Endothelial cell of umbilical vein (primary cell): ENCODE data around the gene ITGAE. TPM values are rescaled to one million over a fixed set of nuclear protein-coding genes. Genes with fewer than 3 reads are reported as not detected.

Experiments used
- BruUV-seq: library from RNA; stranded (reverse); fragments of 400-500 nt; replicated peaks from 2 replicates; lab custom pipeline; 2021; lab: Mats Ljungman, UMichigan
- CTCF ChIA-PET: fragments of 300-600, 350-600 bp; sonication (Branson Sonifier 250); formaldehyde crosslinking; loops from one replicate; lab custom pipeline; 2021; ENCODE audit warnings: antibody characterized with exemption, inconsistent platforms; lab: Charles Lee
- POLR2A ChIA-PET: fragments of 300-600, 350-600 bp; sonication (Branson Sonifier 250); formaldehyde crosslinking; loops from one replicate; lab custom pipeline; 2021; ENCODE audit warnings: antibody characterized with exemption, inconsistent platforms; lab: Charles Lee
- DNase-seq: peaks from one replicate; pipeline ENCODE4 v3.0.0-alpha.2; 2011; ENCODE audit warnings: low read depth, low spot score
- FAIRE-seq: peaks from 2 replicates; lab custom pipeline; 2011; peaks lifted over from hg19 to GRCh38; lab: Jason Lieb, UNC
- H2AFZ ChIP-seq: 2 replicates; pipeline ENCODE4 v1.6.0; 2012; ENCODE audit warnings: low read depth, low read length, control low read depth, inconsistent platforms
- H3K27ac ChIP-seq: 2 replicates; pipeline ENCODE4 v1.5.1; 2011; ENCODE audit warnings: low read depth, mild to moderate bottlenecking, control low read depth, low read length, moderate library complexity; ENCODE audit not compliant: insufficient read depth
- H3K27me3 ChIP-seq, 2 experiments: 2 replicates each; pipeline versions ENCODE4 v1.6.0 to v1.6.1; 2011; ENCODE audit warnings: low read length in 2 of 2, mixed read lengths in 1 of 2; ENCODE audit not compliant: control insufficient read depth in 2 of 2, insufficient read depth in 2 of 2
- H3K36me3 ChIP-seq, 2 experiments: 2 replicates in 1 of 2; 3 replicates in 1 of 2; pipeline ENCODE4 v1.5.1; 2011; ENCODE audit warnings: low read length in 2 of 2, mild to moderate bottlenecking in 1 of 2, moderate library complexity in 1 of 2; ENCODE audit not compliant: control insufficient read depth in 2 of 2, insufficient read depth in 2 of 2; ENCODE audit errors: extremely low read depth in 1 of 2
- H3K4me1 ChIP-seq: 3 replicates; pipeline ENCODE4 v1.5.1; 2011; ENCODE audit warnings: mild to moderate bottlenecking, low read length; ENCODE audit not compliant: control insufficient read depth, insufficient read depth; ENCODE audit errors: extremely low read depth
- H3K4me2 ChIP-seq: 2 replicates; pipeline ENCODE4 v1.6.1; 2011; ENCODE audit warnings: low read length, control low read depth, mixed read lengths; ENCODE audit not compliant: insufficient read depth
- H3K4me3 ChIP-seq, 3 experiments: fragments of 200-600 bp in 1 of 3; sonication (generic), shearing (Covaris generic) in 1 of 3; replicated peaks in 1 of 3; 2 replicates each; pipeline ENCODE4 v1.5.1; 2011 to 2016; ENCODE audit warnings: control low read depth in 3 of 3, low read length in 3 of 3, mild to moderate bottlenecking in 2 of 3, inconsistent platforms in 1 of 3, low read depth in 1 of 3, moderate library complexity in 1 of 3; ENCODE audit not compliant: insufficient read depth in 1 of 3
- H3K79me2 ChIP-seq: 2 replicates; pipeline ENCODE4 v1.6.0; 2012; ENCODE audit warnings: low read length, inconsistent platforms; ENCODE audit not compliant: control insufficient read depth, insufficient read depth
- H3K9ac ChIP-seq: replicated peaks from 2 replicates; pipeline ENCODE3; 2011; ENCODE audit warnings: low read length, control low read depth; ENCODE audit not compliant: insufficient read depth; ENCODE audit errors: extremely low read depth
- H3K9me1 ChIP-seq: replicated peaks from 3 replicates; pipeline ENCODE4 v1.6.0; 2011; ENCODE audit warnings: mild to moderate bottlenecking, low read length; ENCODE audit not compliant: control insufficient read depth, insufficient read depth; ENCODE audit errors: extremely low read depth
- H3K9me3 ChIP-seq: replicated peaks from 2 replicates; pipeline ENCODE4 v1.5.1; 2012; ENCODE audit warnings: low read length, inconsistent platforms; ENCODE audit not compliant: control insufficient read depth, insufficient read depth
- H4K20me1 ChIP-seq: replicated peaks from 2 replicates; pipeline ENCODE3; 2011; ENCODE audit warnings: mild to moderate bottlenecking, low read length; ENCODE audit not compliant: control insufficient read depth, insufficient read depth; ENCODE audit errors: extremely low read depth
- CTCF ChIP-seq, 2 donors: IDR thresholded peaks; 1 replicate in 1 of 2; 2 replicates in 1 of 2; pipeline ENCODE4 v1.5.1; 2011; ENCODE audit warnings: low read length in 2 of 2, mild to moderate bottlenecking in 2 of 2, moderate library complexity in 2 of 2, control low read depth in 1 of 2, inconsistent platforms in 1 of 2, low read depth in 1 of 2; ENCODE audit not compliant: insufficient read depth in 1 of 2; ENCODE audit errors: extremely low read depth in 1 of 2
- EZH2 ChIP-seq: IDR thresholded peaks from 2 replicates; pipeline ENCODE4 v1.6.1; 2012; ENCODE audit warnings: borderline replicate concordance, low read depth, mild to moderate bottlenecking, moderate library complexity, low read length, inconsistent platforms; ENCODE audit not compliant: severe bottlenecking
- FOS ChIP-seq: IDR thresholded peaks from 2 replicates; pipeline ENCODE4 v1.6.1; 2011; ENCODE audit warnings: mild to moderate bottlenecking, low read length, moderate library complexity, borderline replicate concordance; ENCODE audit not compliant: insufficient read depth
- GATA2 ChIP-seq: IDR thresholded peaks from 2 replicates; pipeline ENCODE4 v1.7.0; 2011; ENCODE audit warnings: low read depth, mild to moderate bottlenecking, moderate library complexity, mixed read lengths, low read length; ENCODE audit not compliant: insufficient read length, insufficient read depth
- JUN ChIP-seq: IDR thresholded peaks from 2 replicates; pipeline ENCODE4 v1.6.1; 2011; ENCODE audit warnings: borderline replicate concordance, low read depth; ENCODE audit not compliant: insufficient read length, insufficient read depth
- MAX ChIP-seq: IDR thresholded peaks from 2 replicates; pipeline ENCODE4 v1.6.1; 2011; ENCODE audit not compliant: insufficient read depth, insufficient read length
- MYC ChIP-seq: IDR thresholded peaks from one replicate; pipeline ENCODE4 v1.6.1; 2011; ENCODE audit warnings: mild to moderate bottlenecking, low read depth, low read length
- POLR2A ChIP-seq: IDR thresholded peaks from 2 replicates; pipeline ENCODE4 v1.6.1; 2012; ENCODE audit warnings: low read depth, mild to moderate bottlenecking, control low read depth, low read length
- POLR2AphosphoS5 ChIP-seq: IDR thresholded peaks from 2 replicates; pipeline ENCODE4 v1.6.1; 2012; ENCODE audit warnings: low read depth, mild to moderate bottlenecking, control low read depth, low read length, moderate library complexity; ENCODE audit not compliant: insufficient read depth
- dilution Hi-C: fragments of 300-500 bp; cut with MboI; formaldehyde crosslinking; loops from one replicate; pipeline ENCODE4 v1.15.0; 2019; ENCODE audit warnings: low sequenced_read_pairs; ENCODE audit not compliant: extremely low pct_ligation_motif_present
- intact Hi-C: fragments of 100-400 bp; cut with micrococcal nuclease; formaldehyde crosslinking; loops from one replicate; pipeline ENCODE4 v1.10.0; 2022
- polyA plus RNA-seq, 4 experiments: library from polyadenylated mRNA; depleted of rRNA in 3 of 4; stranded (reverse) in 3 of 4; unstranded in 1 of 4; fragments of >200 nt; gene quantifications; 2 replicates each; pipeline versions ENCODE4 v1.2.1 to v1.2.3, GENCODE V29; 2011 to 2012; ENCODE audit warnings: missing spikeins in 1 of 4
- total RNA-seq: library from RNA; stranded (reverse); gene quantifications from 2 replicates; pipeline ENCODE4 v1.2.3, GENCODE V29; 2021

Gene ITGAE
- total and polyA plus RNA-seq, 2 donors (not counting 3 experiments of a cell fraction or from before 2014, with no cell fraction given), result 29.6 to 71.6 TPM

GRCh38 chr17:3753624-3754023 is 47.4 kb downstream of the ITGAE start:
- FAIRE-seq, result no peak
- Histone ChIP-seq H3K9ac (no peak overlapping the region), H2AFZ (no peak overlapping the region), H3K9me1 (no peaks in the 10 kb centered on the region), H3K27me3 (no peaks in the 10 kb centered on the region), H3K4me2 (no peak overlapping the region), H3K4me1 (no peaks in the 10 kb centered on the region), H3K27ac (no peak overlapping the region), H3K36me3 (no peaks in the 10 kb centered on the region), H3K4me3 (no peak overlapping the region), H4K20me1 (no peaks in the 10 kb centered on the region), H3K9me3 (no peaks in the 10 kb centered on the region), H3K79me2 (no peaks in the 10 kb centered on the region)
- BruUV-seq, result no TSS peak
- TF ChIP-seq GATA2, result no peak
- TF ChIP-seq CTCF (IDR thresholded peaks at IDR 0.05; ENCODE audit: extremely low read depth in 1 of 2, insufficient read depth in 1 of 2, low read depth in 1 of 2, low read length in 2 of 2), result no peak
- TF ChIP-seq FOS, result no peak
- no peak for TF ChIP-seq MAX
- no peak for TF ChIP-seq JUN
- no peak for TF ChIP-seq POLR2AphosphoS5
- no peak for TF ChIP-seq MYC
- no peak for TF ChIP-seq EZH2
- no peak for TF ChIP-seq POLR2A
- POLR2A ChIA-PET, result no interaction called here
- intact Hi-C loops, result no loop called here
- dilution Hi-C loops, result no loop called here
- no peak for DNase-seq
- CTCF ChIA-PET, result interaction anchor here (1.2 kb wide), 1 partner anchor 16 kb away, joined by 3 read pairs; no protein-coding TSS in a partner anchor
